Astrocyte (in vitro differentiated cells and primary cell): Measurements from ENCODE around the gene POU2F1. TPM values are rescaled to one million over a fixed set of nuclear protein-coding genes. Genes with fewer than 3 reads are reported as not detected.

Source experiments
- DNase-seq: peaks from one replicate; pipeline ENCODE4 v3.0.0-alpha.2; 2010; ENCODE audit warnings: low read depth
- FAIRE-seq: peaks from 2 replicates; lab custom pipeline; 2011; peaks lifted over from hg19 to GRCh38; lab: Jason Lieb, UNC
- H2AFZ ChIP-seq: 2 replicates; pipeline ENCODE4 v1.6.0; 2012; ENCODE audit warnings: low read depth, low read length, inconsistent platforms
- H3K27ac ChIP-seq: 2 replicates; pipeline ENCODE4 v1.5.1; 2011; ENCODE audit warnings: low read depth, low read length, inconsistent platforms
- H3K27me3 ChIP-seq: 2 replicates; pipeline ENCODE4 v1.6.0; 2011; ENCODE audit warnings: low read length, inconsistent platforms; ENCODE audit not compliant: insufficient read depth
- H3K36me3 ChIP-seq: 2 replicates; pipeline ENCODE4 v1.5.1; 2011; ENCODE audit warnings: low read length, inconsistent platforms; ENCODE audit not compliant: insufficient read depth
- H3K4me1 ChIP-seq: 2 replicates; pipeline ENCODE4 v1.5.1; 2011; ENCODE audit warnings: low read length, inconsistent platforms; ENCODE audit not compliant: insufficient read depth
- H3K4me2 ChIP-seq: 2 replicates; pipeline ENCODE4 v1.6.0; 2012; ENCODE audit warnings: low read length, inconsistent platforms
- H3K4me3 ChIP-seq: 2 replicates; pipeline ENCODE4 v1.5.1; 2011; ENCODE audit warnings: low read depth, mild to moderate bottlenecking, low read length, inconsistent platforms; ENCODE audit not compliant: insufficient read depth
- H3K79me2 ChIP-seq: 2 replicates; pipeline ENCODE4 v1.6.0; 2012; ENCODE audit warnings: mild to moderate bottlenecking, low read length, inconsistent platforms; ENCODE audit not compliant: insufficient read depth
- H3K9ac ChIP-seq: 2 replicates; pipeline ENCODE4 v1.6.0; 2012; ENCODE audit warnings: mild to moderate bottlenecking, low read length, inconsistent platforms
- H3K9me3 ChIP-seq: 2 replicates; pipeline ENCODE4 v1.5.1; 2012; ENCODE audit warnings: low read depth, mild to moderate bottlenecking, low read length, inconsistent platforms; ENCODE audit not compliant: insufficient read depth
- H4K20me1 ChIP-seq: 2 replicates; pipeline ENCODE4 v1.6.0; 2012; ENCODE audit warnings: low read length, inconsistent platforms; ENCODE audit not compliant: insufficient read depth
- H3K27ac Mint-ChIP-seq: one replicate; pipeline ENCODE4 v1.8.0; 2021; ENCODE audit warnings: mild to moderate bottlenecking, mixed read lengths; ENCODE audit not compliant: unreplicated experiment
- H3K27me3 Mint-ChIP-seq: one replicate; pipeline ENCODE4 v1.8.0; 2021; ENCODE audit warnings: low read depth, mixed read lengths; ENCODE audit not compliant: unreplicated experiment
- H3K36me3 Mint-ChIP-seq: one replicate; pipeline ENCODE4 v1.8.0; 2021; ENCODE audit warnings: low read depth, mixed read lengths; ENCODE audit not compliant: unreplicated experiment
- H3K4me1 Mint-ChIP-seq: one replicate; pipeline ENCODE4 v1.8.0; 2021; ENCODE audit warnings: low read depth, mixed read lengths; ENCODE audit not compliant: unreplicated experiment
- H3K4me3 Mint-ChIP-seq: one replicate; pipeline ENCODE4 v1.8.0; 2021; ENCODE audit warnings: mild to moderate bottlenecking, moderate library complexity, mixed read lengths; ENCODE audit not compliant: unreplicated experiment
- H3K9me3 Mint-ChIP-seq: one replicate; pipeline ENCODE4 v1.8.0; 2021; ENCODE audit warnings: mild to moderate bottlenecking, mixed read lengths; ENCODE audit not compliant: unreplicated experiment
- CTCF ChIP-seq: IDR thresholded peaks from 2 replicates; pipeline ENCODE4 v1.5.1; 2011; ENCODE audit warnings: low read depth, mild to moderate bottlenecking, inconsistent platforms, low read length, moderate library complexity; ENCODE audit not compliant: insufficient read depth
- EZH2 ChIP-seq: IDR thresholded peaks from 2 replicates; pipeline ENCODE4 v1.6.1; 2012; ENCODE audit warnings: mild to moderate bottlenecking, low read length, inconsistent platforms; ENCODE audit not compliant: insufficient read depth
- total RNA-seq: library from RNA; stranded (reverse); gene quantifications from 2 replicates; pipeline ENCODE4 v1.2.1, GENCODE V29; 2021

POU2F1 gene
- total RNA-seq, 1 donor from 2014 or later: 21.7 TPM

GRCh38 chr1:167412920-167413319, 192.2 kb downstream of the POU2F1 start:
- peaks cover 10% of the 10 kb centered on the region for H3K36me3 ChIP-seq
- H3K9me3 ChIP-seq: no peaks in the 10 kb centered on the region
- Mint-ChIP-seq H3K9me3 (no peaks in the 10 kb centered on the region), H3K27me3 (no peaks in the 10 kb centered on the region), H3K36me3 (peaks cover 14% of the 10 kb centered on the region), H3K4me3 (no peak overlapping the region), H3K27ac (no peak overlapping the region), H3K4me1 (peaks cover 11% of the 10 kb centered on the region)
- no peak overlapping the region for H3K4me2 ChIP-seq
- H4K20me1 ChIP-seq: no peaks in the 10 kb centered on the region
- no peak overlapping the region for H3K4me3 ChIP-seq
- no peak overlapping the region for H3K27ac ChIP-seq
- no peaks in the 10 kb centered on the region for H3K27me3 ChIP-seq
- TF ChIP-seq CTCF (no peak), EZH2 (no peak)
- H3K4me1 ChIP-seq: no peaks in the 10 kb centered on the region
- no peak overlapping the region for H2AFZ ChIP-seq
- H3K9ac ChIP-seq: no peak overlapping the region
- no peaks in the 10 kb centered on the region for H3K79me2 ChIP-seq
- FAIRE-seq (no peak), DNase-seq (no peak)

- Histone ChIP-seq H2AFZ (no peak overlapping the region), H3K36me3 (peaks cover 10% of the 10 kb centered on the region), H3K9me3 (no peaks in the 10 kb centered on the region), H3K27me3 (no peaks in the 10 kb centered on the region), H4K20me1 (no peaks in the 10 kb centered on the region), H3K27ac (no peak overlapping the region), H3K4me2 (no peak overlapping the region), H3K79me2 (no peaks in the 10 kb centered on the region), H3K4me1 (no peaks in the 10 kb centered on the region), H3K4me3 (no peak overlapping the region), H3K9ac (no peak overlapping the region)
- TF ChIP-seq EZH2: no peak
- TF ChIP-seq CTCF: no peak
- H3K4me3 Mint-ChIP-seq: no peak overlapping the region
- peaks cover 11% of the 10 kb centered on the region for H3K4me1 Mint-ChIP-seq
- no peaks in the 10 kb centered on the region for H3K27me3 Mint-ChIP-seq
- H3K27ac Mint-ChIP-seq: no peak overlapping the region
- H3K9me3 Mint-ChIP-seq: no peaks in the 10 kb centered on the region
- FAIRE-seq (no peak), DNase-seq (no peak)
- peaks cover 14% of the 10 kb centered on the region for H3K36me3 Mint-ChIP-seq
Observed at GRCh38 chr1:167413328-167413727, 192.6 kb downstream of the POU2F1 start.

GRCh38 chr1:167416506-167416905, 195.8 kb downstream of the POU2F1 start:
- Histone ChIP-seq H3K4me1 (no peaks in the 10 kb centered on the region), H3K27me3 (no peaks in the 10 kb centered on the region), H3K9me3 (no peaks in the 10 kb centered on the region), H3K36me3 (peaks cover 10% of the 10 kb centered on the region), H3K27ac (no peak overlapping the region), H3K4me2 (no peak overlapping the region), H4K20me1 (no peaks in the 10 kb centered on the region), H3K79me2 (no peaks in the 10 kb centered on the region), H2AFZ (no peak overlapping the region), H3K4me3 (no peak overlapping the region), H3K9ac (no peak overlapping the region)
- H3K36me3 Mint-ChIP-seq: peaks cover 12% of the 10 kb centered on the region
- no peaks in the 10 kb centered on the region for H3K27me3 Mint-ChIP-seq
- H3K4me1 Mint-ChIP-seq: peaks cover 15% of the 10 kb centered on the region
- H3K27ac Mint-ChIP-seq: no peak overlapping the region
- FAIRE-seq: no peak
- no peaks in the 10 kb centered on the region for H3K9me3 Mint-ChIP-seq
- no peak overlapping the region for H3K4me3 Mint-ChIP-seq
- TF ChIP-seq CTCF (no peak), EZH2 (no peak)
- DNase-seq: no peak
